Measurements from ENCODE around the gene TENM4.

- TF ChIP-seq CTCF (IDR thresholded peaks at IDR 0.05) (no peak), POLR2A (IDR thresholded peaks at IDR 0.05) (no peak)
Observed at GRCh38 chr11:79333355-79333754, 107.5 kb downstream of the TENM4 start.

All from heart left ventricle (tissue), 13 donors.